T-cell (primary cell): ENCODE data around the gene IQSEC3. TPM values are rescaled to one million over a fixed set of nuclear protein-coding genes. Genes with fewer than 3 reads are reported as not detected.

ENCODE experiments used
- ATAC-seq, 4 experiments: fragments of 200-7000 bp in 3 of 4; fragments of 150-1000 bp in 1 of 4; cut with Tn5 transposase; replicated peaks in 1 of 4; 1 replicate in 3 of 4; 2 replicates in 1 of 4; pipeline ENCODE4 v1.10.0; 2021; ENCODE audit warnings: moderate library complexity in 3 of 4, mild to moderate bottlenecking in 2 of 4, moderate number of reproducible peaks in 1 of 4
- CTCF ChIA-PET, 2 donors: fragments of 300-600 bp; sonication (Branson Sonifier 250); formaldehyde crosslinking; loops; one replicate each; lab custom pipeline; 2022; ENCODE audit warnings: antibody characterized with exemption in 2 of 2; lab: Charles Lee
- POLR2A ChIA-PET, 2 donors: fragments of 300-600 bp; sonication (Branson Sonifier 250); formaldehyde crosslinking; loops; one replicate each; lab custom pipeline; 2022; ENCODE audit warnings: antibody characterized with exemption in 2 of 2; lab: Charles Lee
- DNase-seq, 35 experiments: peaks; one replicate each; pipeline versions ENCODE4 v3.0.0 to v3.0.0-alpha.2; 2013 to 2023
- H3K27ac ChIP-seq: one replicate; pipeline ENCODE4 v1.5.1; 2013; ENCODE audit warnings: low read length
- H3K27me3 ChIP-seq, 2 experiments: replicated peaks in 1 of 2; 1 replicate in 1 of 2; 2 replicates in 1 of 2; pipeline versions ENCODE4 v1.6.1 to v1.7.0; 2013; ENCODE audit warnings: low read length in 1 of 2, mixed read lengths in 1 of 2; ENCODE audit not compliant: control insufficient read depth in 2 of 2, insufficient read depth in 2 of 2; ENCODE audit errors: extremely low read depth in 1 of 2
- H3K36me3 ChIP-seq, 2 donors: 1 replicate in 1 of 2; 2 replicates in 1 of 2; pipeline versions ENCODE4 v1.6.1 to v1.7.0; 2013; ENCODE audit warnings: low read length in 1 of 2; ENCODE audit not compliant: control insufficient read depth in 2 of 2, insufficient read depth in 1 of 2; ENCODE audit errors: extremely low read depth in 1 of 2
- H3K4me1 ChIP-seq, 2 experiments: 1 replicate in 1 of 2; 2 replicates in 1 of 2; pipeline versions ENCODE4 v1.6.1 to v1.7.0; 2013; ENCODE audit warnings: low read length in 2 of 2, mixed read lengths in 1 of 2; ENCODE audit not compliant: insufficient read depth in 2 of 2, control insufficient read depth in 1 of 2; ENCODE audit errors: extremely low read depth in 1 of 2
- H3K4me3 ChIP-seq, 2 donors: 1 replicate in 1 of 2; 2 replicates in 1 of 2; pipeline versions ENCODE4 v1.5.1 to v1.7.0; 2013; ENCODE audit warnings: mild to moderate bottlenecking in 2 of 2, low read length in 1 of 2, moderate library complexity in 1 of 2; ENCODE audit not compliant: control insufficient read depth in 1 of 2; ENCODE audit errors: extremely low read depth in 1 of 2
- H3K9me3 ChIP-seq: 2 replicates; pipeline ENCODE4 v1.7.0; 2013
- H3K27ac Mint-ChIP-seq, 2 donors: one replicate each; pipeline ENCODE4 v1.8.0; 2020 to 2021; ENCODE audit warnings: mild to moderate bottlenecking in 2 of 2, mixed read lengths in 2 of 2
- H3K27me3 Mint-ChIP-seq, 2 donors: one replicate each; pipeline ENCODE4 v1.8.0; 2021 to 2022; ENCODE audit warnings: mixed read lengths in 2 of 2
- H3K36me3 Mint-ChIP-seq: one replicate; pipeline ENCODE4 v1.8.0; 2021; ENCODE audit warnings: mixed read lengths
- H3K4me1 Mint-ChIP-seq, 3 donors: one replicate each; pipeline ENCODE4 v1.8.0; 2020 to 2022; ENCODE audit warnings: mixed read lengths in 3 of 3, mild to moderate bottlenecking in 1 of 3
- H3K4me3 Mint-ChIP-seq, 3 donors: one replicate each; pipeline ENCODE4 v1.8.0; 2020 to 2022; ENCODE audit warnings: mild to moderate bottlenecking in 3 of 3, mixed read lengths in 3 of 3, moderate library complexity in 3 of 3
- H3K9me3 Mint-ChIP-seq, 3 donors: one replicate each; pipeline ENCODE4 v1.8.0; 2020 to 2022; ENCODE audit warnings: mixed read lengths in 3 of 3
- WGBS: methylation state at CpG from one replicate; pipeline ENCODE4 v1.1.5; 2013; ENCODE audit warnings: missing lambda C conversion rate; ENCODE audit not compliant: insufficient coverage; 5-methylcytosine and 5-hydroxymethylcytosine counted together
- total RNA-seq, 35 experiments: library from RNA in 6 of 35; stranded (reverse) in 6 of 35; fragments of 120-200 nt in 1 of 35; gene quantifications; one replicate each; pipeline versions ENCODE4 v1.2.1 to v1.2.4 and lab custom pipeline; 2013 to 2026

Gene IQSEC3
- total RNA-seq, 5 donors from 2014 or later (not counting 1 experiment from before 2014, with no cell fraction given) = 0.30 to 7.3 (median 2.9) TPM

GRCh38 chr12:164207-164606 is 97.6 kb downstream of the IQSEC3 start:
- CTCF ChIA-PET = no interaction called here
- H3K27me3 ChIP-seq = peaks cover 0 to 24% of the 10 kb centered on the region in 2 experiments
- POLR2A ChIA-PET = no interaction called here
- H3K4me1 ChIP-seq = peaks cover 0 to 6% of the 10 kb centered on the region in 2 experiments
- H3K9me3 Mint-ChIP-seq = no peaks in the 10 kb centered on the region
- peaks cover 5 to 13% of the 10 kb centered on the region in 2 donors for H3K27me3 Mint-ChIP-seq
- no peaks in the 10 kb centered on the region for H3K36me3 ChIP-seq
- H3K4me3 ChIP-seq = no peak overlapping the region
- no peaks in the 10 kb centered on the region for H3K9me3 ChIP-seq
- ATAC-seq = no peak
- no peak overlapping the region for H3K27ac ChIP-seq
- WGBS = 67% methylated on average over 7 of the region's 7 CpGs
- DNase-seq = no peak
- peaks cover 8 to 9% (median 8%) of the 10 kb centered on the region in 3 donors for H3K4me1 Mint-ChIP-seq
- no peak overlapping the region for H3K27ac Mint-ChIP-seq
- no peaks in the 10 kb centered on the region for H3K36me3 Mint-ChIP-seq
- H3K4me3 Mint-ChIP-seq = no peak overlapping the region

GRCh38 chr12:165862-166368 is 99.3 kb downstream of the IQSEC3 start:
- Mint-ChIP-seq H3K4me3 (no peak overlapping the region), H3K4me1 (peaks cover 15 to 18% (median 16%) of the 10 kb centered on the region in 3 donors), H3K36me3 (no peaks in the 10 kb centered on the region), H3K9me3 (no peaks in the 10 kb centered on the region), H3K27ac (no peak overlapping the region), H3K27me3 (peaks cover 11 to 17% of the 10 kb centered on the region in 2 donors)
- H3K9me3 ChIP-seq = no peaks in the 10 kb centered on the region
- ATAC-seq = no peak
- WGBS = 83% methylated on average over 13 of the region's 15 CpGs
- peaks cover 0 to 6% of the 10 kb centered on the region in 2 experiments for H3K4me1 ChIP-seq
- POLR2A ChIA-PET = no interaction called here
- no peak for DNase-seq
- H3K27me3 ChIP-seq = peaks cover 0 to 34% of the 10 kb centered on the region in 2 experiments
- no peak overlapping the region for H3K27ac ChIP-seq
- H3K4me3 ChIP-seq = no peak overlapping the region
- CTCF ChIA-PET = no interaction called here
- no peaks in the 10 kb centered on the region for H3K36me3 ChIP-seq

GRCh38 chr12:166425-167075 is 100.0 kb downstream of the IQSEC3 start:
- Histone ChIP-seq H3K9me3 (no peaks in the 10 kb centered on the region), H3K27ac (no peak overlapping the region), H3K4me1 (peaks cover 0 to 6% of the 10 kb centered on the region in 2 experiments), H3K27me3 (peaks cover 0 to 40% of the 10 kb centered on the region in 2 experiments), H3K36me3 (no peaks in the 10 kb centered on the region), H3K4me3 (no peak overlapping the region)
- 36% methylated on average over 2 of the region's 11 CpGs for WGBS
- Mint-ChIP-seq H3K27ac (no peak overlapping the region), H3K36me3 (no peaks in the 10 kb centered on the region), H3K9me3 (no peaks in the 10 kb centered on the region), H3K4me3 (no peak overlapping the region), H3K27me3 (peaks cover 17% of the 10 kb centered on the region in 2 donors), H3K4me1 (peaks cover 15 to 18% (median 16%) of the 10 kb centered on the region in 3 donors)
- CTCF ChIA-PET = no interaction called here
- no peak for ATAC-seq
- no peak for DNase-seq
- POLR2A ChIA-PET = no interaction called here

GRCh38 chr12:167959-168600 is 101.5 kb downstream of the IQSEC3 start:
- CTCF ChIA-PET = no interaction called here
- Histone ChIP-seq H3K9me3 (no peaks in the 10 kb centered on the region), H3K4me1 (peaks cover 0 to 6% of the 10 kb centered on the region in 2 experiments), H3K27ac (no peak overlapping the region), H3K27me3 (peaks cover 0 to 49% of the 10 kb centered on the region in 2 experiments), H3K4me3 (no peak overlapping the region), H3K36me3 (no peaks in the 10 kb centered on the region)
- Mint-ChIP-seq H3K27me3 (peaks cover 22 to 24% of the 10 kb centered on the region in 2 donors), H3K27ac (no peak overlapping the region), H3K4me3 (no peak overlapping the region), H3K36me3 (no peaks in the 10 kb centered on the region), H3K9me3 (no peaks in the 10 kb centered on the region), H3K4me1 (peaks cover 15 to 18% (median 16%) of the 10 kb centered on the region in 3 donors)
- DNase-seq (no peak), ATAC-seq (no peak)
- POLR2A ChIA-PET = no interaction called here
- 90% methylated on average over 7 of the region's 12 CpGs for WGBS

GRCh38 chr12:168763-169525 is 102.4 kb downstream of the IQSEC3 start:
- no peak overlapping the region for H3K4me3 ChIP-seq
- H3K27ac ChIP-seq = no peak overlapping the region
- H3K4me1 ChIP-seq = peaks cover 0 to 6% of the 10 kb centered on the region in 2 experiments
- WGBS = 48% methylated on average over 14 of the region's 22 CpGs
- H3K36me3 ChIP-seq = no peaks in the 10 kb centered on the region
- Mint-ChIP-seq H3K4me1 (peaks cover 15 to 18% (median 16%) of the 10 kb centered on the region in 3 donors), H3K27me3 (peaks cover 22 to 28% of the 10 kb centered on the region in 2 donors), H3K36me3 (no peaks in the 10 kb centered on the region), H3K27ac (no peak overlapping the region), H3K9me3 (no peaks in the 10 kb centered on the region), H3K4me3 (no peak overlapping the region)
- H3K9me3 ChIP-seq = no peaks in the 10 kb centered on the region
- CTCF ChIA-PET = no interaction called here
- no peak for DNase-seq
- ATAC-seq = no peak
- POLR2A ChIA-PET = interaction anchor here in 1 of 2 donors (0.6 kb wide), 1 partner anchor 50 kb away, joined by 3 read pairs; no protein-coding TSS in a partner anchor
- H3K27me3 ChIP-seq = peaks cover 0 to 50% of the 10 kb centered on the region in 2 experiments
